Keratinocyte (primary cell): Measurements from ENCODE around the gene TTC38. TPM values are rescaled to one million over a fixed set of nuclear protein-coding genes. Genes with fewer than 3 reads are reported as not detected.

Source experiments
- DNase-seq: peaks from one replicate; pipeline ENCODE4 v3.0.0-alpha.2; 2011; ENCODE audit warnings: low read depth, missing footprints, low spot score
- FAIRE-seq: peaks from 2 replicates; lab custom pipeline; 2011; peaks lifted over from hg19 to GRCh38; lab: Jason Lieb, UNC
- H2AFZ ChIP-seq: 2 replicates; pipeline ENCODE4 v1.6.0; 2012; ENCODE audit warnings: low read length, control low read depth, inconsistent platforms; ENCODE audit not compliant: control insufficient read depth
- H3K27ac ChIP-seq: 2 replicates; pipeline ENCODE4 v1.5.1; 2011; ENCODE audit warnings: low read length; ENCODE audit not compliant: control insufficient read depth, insufficient read depth
- H3K27me3 ChIP-seq: 3 replicates; pipeline ENCODE4 v1.6.0; 2011; ENCODE audit warnings: low read length; ENCODE audit not compliant: control insufficient read depth, insufficient read depth; ENCODE audit errors: extremely low read depth
- H3K36me3 ChIP-seq, 2 experiments: 2 replicates in 1 of 2; 3 replicates in 1 of 2; pipeline ENCODE4 v1.5.1; 2011; ENCODE audit warnings: low read length in 2 of 2, mild to moderate bottlenecking in 1 of 2; ENCODE audit not compliant: control insufficient read depth in 2 of 2, insufficient read depth in 2 of 2; ENCODE audit errors: extremely low read depth in 1 of 2
- H3K4me1 ChIP-seq: 3 replicates; pipeline ENCODE4 v1.5.1; 2011; ENCODE audit warnings: low read length; ENCODE audit not compliant: control insufficient read depth, insufficient read depth; ENCODE audit errors: extremely low read depth
- H3K4me2 ChIP-seq: 3 replicates; pipeline ENCODE4 v1.6.0; 2011; ENCODE audit warnings: low read depth, low read length; ENCODE audit not compliant: control insufficient read depth, insufficient read depth; ENCODE audit errors: extremely low read depth
- H3K4me3 ChIP-seq, 3 experiments: fragments of 200-600 bp in 1 of 3; sonication (generic) in 1 of 3; 2 replicates in 2 of 3; 3 replicates in 1 of 3; pipeline ENCODE4 v1.5.1; 2011 to 2016; ENCODE audit warnings: low read length in 3 of 3, mild to moderate bottlenecking in 3 of 3, control low read depth in 2 of 3, inconsistent platforms in 1 of 3, low read depth in 1 of 3, mixed read lengths in 1 of 3, mixed run types in 1 of 3, moderate library complexity in 1 of 3; ENCODE audit not compliant: control insufficient read depth in 2 of 3, insufficient read depth in 2 of 3; ENCODE audit errors: extremely low read depth in 1 of 3
- H3K79me2 ChIP-seq: 2 replicates; pipeline ENCODE4 v1.6.0; 2012; ENCODE audit warnings: low read length; ENCODE audit not compliant: control insufficient read depth, insufficient read depth
- H3K9ac ChIP-seq: 3 replicates; pipeline ENCODE4 v1.6.0; 2011; ENCODE audit warnings: low read length; ENCODE audit not compliant: control insufficient read depth, insufficient read depth; ENCODE audit errors: extremely low read depth
- H3K9me1 ChIP-seq: 3 replicates; pipeline ENCODE4 v1.6.0; 2011; ENCODE audit warnings: low read length; ENCODE audit not compliant: control insufficient read depth, insufficient read depth; ENCODE audit errors: extremely low read depth
- H3K9me3 ChIP-seq: 2 replicates; pipeline ENCODE4 v1.5.1; 2012; ENCODE audit warnings: low read depth, low read length; ENCODE audit not compliant: control insufficient read depth
- H4K20me1 ChIP-seq: 3 replicates; pipeline ENCODE4 v1.6.0; 2011; ENCODE audit warnings: low read length; ENCODE audit not compliant: control insufficient read depth, insufficient read depth; ENCODE audit errors: extremely low read depth
- CTCF ChIP-seq, 3 experiments: IDR thresholded peaks in 1 of 3; conservative IDR thresholded peaks in 1 of 3; optimal IDR thresholded peaks in 1 of 3; 2 replicates in 2 of 3; 3 replicates in 1 of 3; pipeline versions ENCODE3 to v1.5.1; 2011; ENCODE audit warnings: low read length in 3 of 3, mild to moderate bottlenecking in 3 of 3, moderate library complexity in 2 of 3, control low read depth in 1 of 3, inconsistent platforms in 1 of 3; ENCODE audit not compliant: insufficient read depth in 2 of 3; ENCODE audit errors: extremely low read depth in 1 of 3
- EZH2 ChIP-seq: IDR thresholded peaks from one replicate; pipeline ENCODE4 v1.6.1; 2012; ENCODE audit warnings: inconsistent platforms, mild to moderate bottlenecking, low read length, moderate library complexity
- dilution Hi-C: fragments of 300-500 bp; cut with MboI; formaldehyde crosslinking; loops from one replicate; pipeline ENCODE4 v1.7.0; 2020; ENCODE audit warnings: low sequenced_read_pairs; ENCODE audit not compliant: extremely low pct_ligation_motif_present
- polyA plus RNA-seq, 5 experiments: library from polyadenylated mRNA; depleted of rRNA in 3 of 5; stranded (reverse) in 3 of 5; stranded (forward) in 1 of 5; unstranded in 1 of 5; fragments of >200 nt; gene quantifications; 1 replicate in 1 of 5; 2 replicates in 3 of 5; 3 replicates in 1 of 5; pipeline versions ENCODE4 v1.2.1 to v1.2.3, GENCODE V29; 2011 to 2012; ENCODE audit warnings: missing spikeins in 2 of 5, low read depth in 1 of 5, low replicate concordance in 1 of 5

TTC38 gene
- polyA plus RNA-seq, 1 donor (not counting 4 experiments of a cell fraction or from before 2014, with no cell fraction given) = 11.4 TPM

- TF ChIP-seq EZH2 = no peak
- TF ChIP-seq CTCF (optimal IDR thresholded peaks at IDR 0.05 in 1 of 3, IDR thresholded peaks at IDR 0.05 in 1 of 3, conservative IDR thresholded peaks at IDR 0.05 in 1 of 3; ENCODE audit: extremely low read depth in 1 of 3, insufficient read depth in 2 of 3, low read length in 3 of 3) = no peak
These were observed 32.7 kb downstream of the TTC38 start for GRCh38 chr22:46300491-46300890.

GRCh38 chr22:46303347-46303965 is 35.6 kb downstream of the TTC38 start:
- Histone ChIP-seq H3K9me1 (no peaks in the 10 kb centered on the region), H3K27ac (no peak overlapping the region), H3K4me2 (no peak overlapping the region), H3K9me3 (no peaks in the 10 kb centered on the region), H2AFZ (no peak overlapping the region), H3K27me3 (no peaks in the 10 kb centered on the region), H3K9ac (no peak overlapping the region), H3K79me2 (peaks cover 59% of the 10 kb centered on the region), H3K4me3 (no peak overlapping the region), H3K4me1 (peaks cover 3% of the 10 kb centered on the region), H3K36me3 (peaks cover 0 to 24% of the 10 kb centered on the region in 2 experiments), H4K20me1 (peaks cover 5% of the 10 kb centered on the region)
- FAIRE-seq (no peak), DNase-seq (no peak)
- no peak for TF ChIP-seq EZH2
- no peak for TF ChIP-seq CTCF (optimal IDR thresholded peaks at IDR 0.05 in 1 of 3, IDR thresholded peaks at IDR 0.05 in 1 of 3, conservative IDR thresholded peaks at IDR 0.05 in 1 of 3; ENCODE audit: extremely low read depth in 1 of 3, insufficient read depth in 2 of 3, low read length in 3 of 3)
- dilution Hi-C loops = no loop called here

More at GRCh38 chr22:46300491-46300890, 32.7 kb downstream of the TTC38 start:
- H3K4me3 ChIP-seq = no peak overlapping the region
- H2AFZ ChIP-seq = no peak overlapping the region
- H3K27me3 ChIP-seq = no peaks in the 10 kb centered on the region
- H3K9me3 ChIP-seq = no peaks in the 10 kb centered on the region
- no peak for FAIRE-seq
- H3K9me1 ChIP-seq = no peaks in the 10 kb centered on the region
- peaks cover 0 to 24% of the 10 kb centered on the region in 2 experiments for H3K36me3 ChIP-seq
- no peak overlapping the region for H3K27ac ChIP-seq
- DNase-seq = no peak
- no peak overlapping the region for H3K4me2 ChIP-seq
- H3K79me2 ChIP-seq = peaks cover 56% of the 10 kb centered on the region
- peaks cover 17% of the 10 kb centered on the region for H3K4me1 ChIP-seq
- peaks cover 2% of the 10 kb centered on the region for H4K20me1 ChIP-seq
- dilution Hi-C loops = no loop called here
- H3K9ac ChIP-seq = no peak overlapping the region
